ENCODE measurements around the gene FOXI2.

The FOXI2 gene

DNA sequence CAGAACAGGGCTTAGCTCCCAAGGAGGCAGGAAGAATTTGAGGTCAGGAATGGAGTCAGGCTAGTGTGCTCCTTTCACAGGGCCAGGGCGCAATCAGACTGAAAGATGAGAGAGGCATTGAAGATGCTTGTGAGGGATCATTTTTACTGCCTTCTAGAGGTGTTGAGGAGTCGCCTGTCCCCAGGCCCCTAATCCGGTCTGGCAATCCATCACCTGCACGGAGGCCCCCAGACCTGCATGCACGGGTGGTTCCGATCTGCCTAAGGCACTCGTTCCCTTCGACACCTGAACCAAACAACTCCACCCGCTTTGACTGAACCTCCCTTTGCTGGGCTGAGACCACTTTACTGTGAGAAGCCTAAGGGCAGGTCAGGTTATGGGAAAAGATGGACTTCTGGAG is 8.0 kb downstream of the FOXI2 start:
- DNase-seq = no peak

DNA sequence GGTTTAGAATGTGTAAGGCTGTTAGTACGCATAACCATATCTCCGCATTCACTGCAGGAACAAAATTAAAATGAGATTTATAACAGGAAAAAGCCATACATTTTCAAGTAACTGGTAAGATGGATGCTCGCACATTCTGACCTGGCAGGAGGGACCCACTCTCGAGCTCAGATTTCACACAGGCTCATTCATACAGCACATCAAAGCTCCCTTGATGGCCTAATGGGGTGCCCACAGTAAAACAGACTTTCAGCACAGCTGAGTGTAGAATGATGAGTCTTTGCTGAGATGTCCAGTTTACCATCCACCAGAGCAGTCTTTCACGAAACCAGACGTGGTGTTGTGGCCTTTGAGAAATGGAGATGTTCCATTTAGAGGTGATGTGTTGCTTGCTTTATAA is 8.9 kb downstream of the FOXI2 start:
- DNase-seq = no peak

DNA sequence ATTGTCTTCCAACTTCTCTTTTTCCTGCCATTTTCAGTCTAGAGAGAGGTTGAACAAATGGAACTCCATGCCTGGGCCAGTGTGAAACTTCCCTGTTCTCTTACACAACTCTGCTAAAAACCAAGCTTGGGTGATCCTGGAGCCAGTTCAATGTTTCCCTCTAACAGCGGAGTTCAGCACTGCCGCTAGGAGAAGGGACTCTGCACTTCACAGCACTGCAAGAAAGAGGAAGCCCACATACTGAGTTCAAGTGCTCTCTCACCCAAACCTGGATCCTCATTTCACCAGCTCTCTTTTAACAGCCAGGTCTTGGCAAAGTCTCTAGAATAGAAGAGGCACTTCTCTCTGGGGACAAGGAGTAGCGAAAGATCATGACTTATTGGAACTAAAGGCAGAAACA is 18.8 kb downstream of the FOXI2 start:
- DNase-seq = no peak

DNA sequence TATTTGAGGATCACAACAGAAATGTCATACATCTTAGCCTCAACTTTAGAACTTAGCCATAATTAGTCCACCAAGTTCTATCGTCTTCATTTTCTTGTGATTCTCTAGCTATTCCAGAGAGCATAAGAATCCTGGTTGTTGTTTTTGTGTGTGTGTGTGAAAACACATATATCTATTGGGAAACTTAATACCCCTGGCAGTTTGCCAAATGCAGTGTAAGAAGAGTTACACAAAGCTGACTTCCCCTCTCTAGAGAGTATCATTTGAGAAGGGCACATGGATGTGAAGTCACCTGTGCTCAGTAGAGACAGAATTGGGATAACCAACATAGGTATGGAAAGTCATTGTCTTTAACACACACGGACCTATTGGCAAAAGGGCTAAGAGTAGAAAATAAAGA is 19.3 kb downstream of the FOXI2 start:
- DNase-seq = no peak

DNA sequence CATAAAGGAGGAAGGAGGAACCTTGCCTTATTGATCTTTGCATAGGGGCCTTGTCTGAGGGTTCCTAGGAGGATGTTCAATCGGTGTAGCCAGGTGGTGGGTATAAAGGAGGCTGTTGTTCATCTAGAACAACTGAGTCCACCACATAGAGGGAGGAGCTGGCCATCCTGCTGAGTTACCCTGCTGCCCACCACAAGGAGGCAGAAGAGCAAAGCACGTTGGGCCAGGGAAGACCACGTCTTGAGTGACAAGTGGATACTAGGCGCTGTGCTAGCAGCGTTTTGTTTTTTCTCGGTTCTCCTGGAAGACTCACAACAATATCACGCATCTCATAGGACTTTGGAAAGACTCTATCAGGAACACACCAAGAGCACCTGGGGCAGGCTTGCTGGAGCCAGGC is 20.0 kb downstream of the FOXI2 start:
- DNase-seq = no peak

DNA sequence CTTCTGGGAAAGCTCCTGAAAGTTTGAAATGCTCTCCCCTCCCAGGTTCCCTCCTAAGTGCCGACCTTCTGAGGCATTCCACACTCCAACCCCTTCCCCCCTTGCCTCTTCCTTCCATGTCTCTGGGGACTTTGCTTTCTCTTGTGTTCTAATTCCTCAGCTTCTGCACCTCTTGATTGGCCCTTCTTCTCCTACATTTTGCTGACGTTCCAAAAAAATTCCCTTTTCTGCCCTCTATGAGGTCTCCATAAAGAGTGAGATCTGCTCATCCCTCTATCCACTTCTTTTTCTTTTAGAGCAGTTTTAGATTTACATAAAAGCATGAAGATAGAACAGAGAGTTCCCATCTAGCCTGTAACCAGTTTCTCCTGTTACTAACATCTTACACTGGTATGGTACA is 22.3 kb downstream of the FOXI2 start:
- no peak for DNase-seq

DNA sequence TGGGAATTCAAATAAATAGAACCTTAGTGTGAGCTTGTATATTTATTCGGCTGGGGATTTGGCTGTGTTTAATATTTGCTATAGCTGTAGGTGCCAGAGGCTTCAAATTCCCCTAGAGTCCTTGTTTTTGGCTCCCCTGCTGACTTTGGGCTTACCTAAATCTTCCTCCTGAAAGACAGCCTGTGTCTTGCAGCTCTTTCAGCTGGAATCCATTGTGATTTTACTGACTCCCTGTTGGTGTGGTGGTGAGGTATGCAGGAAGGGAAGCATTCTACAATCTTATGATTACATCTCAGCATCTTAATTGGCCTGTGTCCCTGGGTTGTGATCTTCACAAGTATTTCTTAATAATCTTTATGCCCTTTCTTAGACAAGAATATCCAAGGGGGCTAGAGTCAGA is 25.9 kb downstream of the FOXI2 start:
- DNase-seq = no peak

DNA sequence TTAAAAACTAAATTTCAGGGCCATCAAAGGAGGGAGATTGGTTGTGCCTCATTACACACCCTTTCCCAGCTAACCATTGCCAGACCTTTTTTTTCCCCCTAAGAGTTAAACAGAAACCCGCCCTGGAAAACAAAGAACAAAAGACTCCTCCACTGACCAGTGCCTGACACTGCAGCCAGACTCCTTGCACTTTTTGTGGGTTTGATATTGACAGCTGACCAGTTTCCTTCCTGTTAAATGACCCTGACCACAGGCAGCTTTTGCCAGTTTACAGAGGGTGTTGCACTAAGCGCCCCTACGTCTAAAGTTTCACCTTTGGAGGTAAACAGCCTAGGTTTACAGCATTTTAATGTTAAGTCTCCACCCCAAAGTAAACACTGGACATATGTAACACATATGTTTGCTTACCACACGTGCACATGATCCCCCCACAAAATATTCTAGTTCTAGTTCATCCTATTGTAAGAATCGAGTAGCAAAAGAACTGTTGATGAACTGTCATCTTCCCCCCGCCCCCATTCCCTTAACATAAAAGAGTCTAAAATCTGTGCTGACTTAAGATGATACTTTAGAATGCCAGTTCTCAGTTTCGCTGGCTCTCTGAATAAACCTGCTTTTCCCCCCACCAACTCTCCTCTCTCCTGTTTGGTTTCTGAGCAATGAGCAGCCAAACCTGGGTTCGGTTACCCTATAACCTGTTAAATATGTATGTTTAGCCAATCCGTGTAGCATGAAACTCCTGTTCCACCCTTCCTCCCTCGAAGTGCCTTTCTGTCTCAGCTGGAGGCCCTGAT is 38.0 kb downstream of the FOXI2 start:
- no peak for DNase-seq

DNA sequence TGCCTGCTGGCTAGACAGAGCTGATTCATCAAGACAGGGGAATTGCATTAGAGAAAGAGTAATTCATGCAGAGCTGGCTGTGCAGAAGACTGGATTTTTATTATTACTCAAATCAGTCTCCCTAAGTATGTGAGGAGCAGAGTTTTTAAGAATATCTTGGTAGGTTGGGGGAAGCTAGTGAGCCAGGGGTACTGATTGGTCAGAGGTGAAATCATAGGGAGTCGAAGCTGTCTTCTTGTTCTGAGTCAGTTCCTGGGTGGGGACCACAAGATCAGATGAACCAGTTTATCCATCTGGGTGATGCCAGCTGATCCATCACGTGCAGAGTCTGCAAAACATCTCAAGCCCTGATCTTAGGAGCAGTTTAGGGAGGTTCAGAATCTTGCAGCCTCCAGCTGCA is 39.8 kb downstream of the FOXI2 start:
- no peak for DNase-seq

DNA sequence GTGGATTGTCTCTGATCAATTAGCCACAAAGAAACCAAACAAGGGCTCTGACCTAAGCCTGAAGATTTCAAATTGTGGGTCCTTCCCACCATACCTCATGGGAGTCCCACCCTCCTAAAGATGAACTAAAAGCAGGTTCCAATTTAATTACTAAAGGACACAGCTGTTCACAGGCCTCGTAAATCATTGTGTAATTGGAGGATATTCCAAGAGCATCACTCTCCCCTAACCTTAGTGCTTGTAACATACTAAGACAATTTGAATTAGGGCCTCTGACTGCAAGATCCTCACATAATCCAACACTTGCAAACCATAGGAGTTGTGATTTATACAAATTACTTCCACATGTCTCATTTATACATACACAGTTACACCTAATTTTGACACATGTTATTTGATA is 44.4 kb downstream of the FOXI2 start:
- no peak for DNase-seq

DNA sequence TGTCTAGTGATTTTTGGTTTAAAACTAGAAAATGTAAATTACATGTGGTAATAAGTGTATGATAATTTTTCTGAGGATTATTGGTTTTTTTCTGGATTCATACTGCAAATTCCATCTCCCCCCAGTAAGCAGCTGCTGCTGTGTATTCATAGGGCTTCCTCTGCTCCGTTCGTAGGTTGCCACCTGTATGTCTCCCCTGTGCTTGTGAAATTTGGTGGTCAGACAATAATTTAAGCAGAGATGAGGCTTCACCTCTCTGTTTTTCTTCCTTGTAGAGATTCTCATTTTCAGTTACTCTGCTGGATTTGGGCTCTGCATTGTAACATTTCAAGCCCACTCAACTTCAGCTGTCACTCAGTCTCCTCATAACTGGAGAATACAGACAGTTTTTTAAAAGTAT is 50.9 kb downstream of the FOXI2 start:
- DNase-seq = no peak

DNA sequence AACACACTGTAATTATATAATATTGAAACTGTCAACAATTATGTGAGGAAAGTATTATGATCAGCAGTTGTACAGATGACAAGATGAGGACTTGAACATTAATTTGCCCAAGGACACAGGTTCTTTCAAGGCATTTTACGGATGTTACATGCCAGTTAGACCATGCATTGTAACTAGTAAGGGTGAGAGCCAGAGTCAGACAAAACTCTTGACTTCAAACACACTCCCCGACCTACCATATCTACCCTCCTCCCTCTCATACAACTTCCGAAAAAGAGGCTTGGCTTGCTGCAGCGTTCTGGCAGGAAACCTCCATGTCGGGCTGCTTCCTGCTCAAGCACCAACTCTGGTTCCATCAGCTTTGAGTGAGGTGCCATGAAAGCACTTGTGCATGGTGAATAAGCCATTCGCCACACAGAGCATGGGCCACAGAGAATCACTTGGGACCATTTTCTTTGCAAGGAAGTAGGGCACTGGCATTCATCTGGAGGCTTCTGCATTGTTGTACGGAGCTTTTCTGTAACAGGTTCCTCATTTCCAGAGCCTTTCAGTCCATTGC is 53.2 kb downstream of the FOXI2 start:
- DNase-seq = no peak
